Epithelial cell of proximal tubule (primary cell): ENCODE measurements around the gene USP14. TPM values are rescaled to one million over a fixed set of nuclear protein-coding genes. Genes with fewer than 3 reads are reported as not detected.

ENCODE experiments used
- DNase-seq: peaks from one replicate; pipeline ENCODE4 v3.0.0-alpha.2; 2011; ENCODE audit warnings: low read depth
- H3K4me3 ChIP-seq: 2 replicates; pipeline ENCODE4 v1.5.1; 2011; ENCODE audit warnings: low read depth, mild to moderate bottlenecking, low read length
- CTCF ChIP-seq: conservative IDR thresholded peaks from 2 replicates; pipeline ENCODE4 v1.5.1; 2012; ENCODE audit warnings: low read depth, mild to moderate bottlenecking, low read length
- total RNA-seq: library from RNA; depleted of rRNA; stranded (reverse); fragments of >200 nt; gene quantifications from 2 replicates; pipeline ENCODE4 v1.2.3, GENCODE V29; 2015

The USP14 gene
- total RNA-seq, 1 donor from 2014 or later, result 18.3 TPM

- H3K4me3 ChIP-seq, result no peak overlapping the region
- no peak for DNase-seq
- no peak for TF ChIP-seq CTCF
These were observed 73.2 kb downstream of the USP14 start for GRCh38 chr18:231563-231962.

GRCh38 chr18:240175-240574 lies 81.8 kb downstream of the USP14 start:
- H3K4me3 ChIP-seq, result no peak overlapping the region
- TF ChIP-seq CTCF, result no peak
- DNase-seq, result no peak

GRCh38 chr18:245282-245847 lies 87.0 kb downstream of the USP14 start:
- no peak for TF ChIP-seq CTCF
- no peak overlapping the region for H3K4me3 ChIP-seq
- DNase-seq, result no peak

- TF ChIP-seq CTCF, result no peak
- DNase-seq, result no peak
- no peak overlapping the region for H3K4me3 ChIP-seq
These were observed 89.7 kb downstream of the USP14 start for GRCh38 chr18:248053-248452.

- no peak overlapping the region for H3K4me3 ChIP-seq
- no peak for DNase-seq
- TF ChIP-seq CTCF, result no peak
These were observed 92.3 kb downstream of the USP14 start for GRCh38 chr18:250685-251084.

GRCh38 chr18:251572-251971 lies 93.2 kb downstream of the USP14 start:
- no peak for TF ChIP-seq CTCF
- DNase-seq, result no peak
- H3K4me3 ChIP-seq, result no peak overlapping the region

- no peak for TF ChIP-seq CTCF
- no peak for DNase-seq
- H3K4me3 ChIP-seq, result no peak overlapping the region
These were observed 94.8 kb downstream of the USP14 start for GRCh38 chr18:253121-253520.
